GM19240 (cell line): ENCODE measurements around the gene AFTPH.
"Not testable (repeated sequence)": the region's sequence is repeated elsewhere in the genome, so short reads cannot be mapped to it uniquely, and the experiment has no call there.

Source experiments
- DNase-seq: peaks from one replicate; pipeline ENCODE4 v3.0.0; 2011; ENCODE audit warnings: low spot score; ENCODE audit not compliant: insufficient read length

Gene AFTPH

DNA sequence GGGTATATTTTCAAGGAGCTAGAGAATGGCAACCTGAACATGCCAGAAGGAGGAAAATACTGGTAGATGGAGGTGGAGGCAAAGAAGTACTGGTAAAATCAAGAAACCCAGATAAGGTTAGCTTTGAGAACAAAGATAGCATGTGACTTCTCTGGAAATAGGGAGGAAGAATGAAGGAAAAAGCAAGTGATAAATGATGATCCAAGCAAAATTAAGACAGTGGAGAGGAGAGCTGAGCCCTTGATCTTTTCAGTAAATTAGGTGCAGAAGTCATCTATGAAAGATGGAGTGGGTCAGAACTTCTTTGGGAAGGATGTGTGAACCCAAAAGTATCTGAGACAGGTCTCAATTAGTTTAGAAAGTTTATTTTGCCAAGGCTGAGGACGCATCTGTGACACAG, 25.7 kb upstream of the AFTPH start:
- no peak for DNase-seq

GRCh38 chr2:64500549-64500948, 23.6 kb upstream of the AFTPH start:
- DNase-seq, result no peak

DNA sequence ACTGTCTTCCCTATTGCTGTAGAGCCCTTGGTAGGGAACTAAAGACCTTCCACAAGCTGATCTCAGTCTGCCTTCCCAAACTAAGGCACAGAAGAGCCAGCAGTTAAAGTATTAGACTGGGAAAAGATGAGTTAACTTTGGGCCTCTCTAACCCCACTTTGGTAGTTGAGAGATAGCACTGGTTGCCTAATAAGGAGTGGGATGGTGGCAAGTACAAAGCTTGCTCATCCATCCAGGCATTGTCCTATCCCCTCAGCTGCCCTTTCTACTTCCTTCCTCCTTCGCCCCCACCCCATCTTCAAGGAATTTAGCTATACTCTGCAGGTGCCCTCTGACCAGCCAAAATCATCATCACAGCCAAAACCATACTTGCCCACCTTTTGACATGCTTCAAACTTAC, 22.2 kb upstream of the AFTPH start:
- DNase-seq, result no peak

DNA sequence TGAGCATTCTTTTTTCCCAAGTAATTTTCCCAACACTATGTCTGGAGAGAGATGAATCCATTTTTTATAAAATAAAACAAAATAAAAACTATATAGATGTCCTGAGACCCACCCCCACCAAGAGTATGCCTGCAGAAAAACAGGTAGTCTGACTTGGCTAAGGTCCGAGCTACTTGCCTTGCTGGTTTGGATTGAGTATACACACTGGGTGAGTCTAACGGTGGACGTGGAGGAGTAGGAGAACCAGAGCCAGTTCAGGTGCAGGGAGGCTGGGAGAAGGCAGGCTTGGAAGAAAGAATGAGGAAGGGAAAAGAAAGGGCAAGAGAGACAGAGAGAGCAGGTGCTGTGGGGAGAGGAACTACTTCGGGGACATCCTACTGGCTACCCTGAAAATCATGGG, 21.3 kb upstream of the AFTPH start:
- no peak for DNase-seq

DNA sequence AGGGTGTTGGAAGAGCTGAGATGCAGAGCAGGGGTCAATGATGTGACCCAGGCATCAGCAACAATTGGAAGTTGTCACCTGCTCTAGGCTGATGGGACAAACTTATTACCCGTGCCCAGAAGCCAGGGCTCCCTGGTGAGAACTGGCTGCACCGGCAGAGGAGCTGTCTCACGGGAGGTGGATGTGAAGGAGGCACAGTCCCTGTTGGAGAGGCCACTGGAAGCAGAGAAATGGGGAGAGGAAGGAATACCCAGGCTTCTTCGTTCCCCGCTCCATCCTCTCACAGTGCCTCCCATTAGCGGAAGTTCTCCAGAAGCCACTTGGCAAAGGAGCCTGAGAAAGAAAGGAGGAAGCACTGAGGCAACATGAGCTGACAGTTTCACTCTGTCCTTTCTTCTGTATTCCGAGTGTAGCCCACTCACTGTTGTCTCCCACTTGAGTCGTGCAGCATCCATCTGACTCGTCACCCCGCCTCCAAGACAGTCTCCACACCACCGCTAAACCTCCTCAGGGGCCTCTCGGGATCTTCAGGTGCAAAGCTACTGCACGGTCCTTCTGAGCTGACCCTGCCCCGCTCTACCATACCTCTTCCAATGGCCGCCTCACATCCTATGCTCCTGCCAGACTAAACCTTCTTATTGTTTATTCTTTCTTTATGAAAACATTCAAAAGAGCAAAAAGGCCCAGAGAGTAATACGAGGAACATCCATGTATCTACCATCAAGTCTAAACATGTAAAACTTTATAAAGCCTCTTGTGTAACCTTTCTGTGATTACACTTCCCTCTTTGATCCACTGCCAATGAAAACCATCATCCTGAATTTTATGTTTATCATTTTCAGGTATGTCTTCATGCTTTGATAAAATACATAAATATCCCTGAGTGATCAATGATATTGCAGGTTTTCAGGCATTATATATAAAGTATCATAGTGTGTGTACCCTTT, 19.1 kb upstream of the AFTPH start:
- DNase-seq, result no peak

DNA sequence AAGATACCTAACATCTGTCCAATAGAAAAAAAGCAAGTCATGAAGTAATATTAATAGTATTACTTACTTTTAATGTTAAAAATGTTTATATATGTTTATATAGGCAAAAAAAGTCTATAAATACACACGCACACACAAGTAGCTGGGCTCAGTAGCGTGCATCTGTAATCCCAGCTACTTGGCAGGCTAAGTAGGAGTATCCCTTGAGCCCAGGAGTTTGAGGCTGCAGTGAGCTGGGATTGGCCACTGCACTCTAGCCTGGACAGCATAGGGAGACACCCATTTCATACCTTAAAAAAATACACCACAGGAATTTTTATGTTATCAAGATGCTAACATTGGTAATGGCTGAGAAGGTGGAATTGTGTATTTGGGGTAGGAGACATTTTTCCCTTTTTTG, 17.4 kb upstream of the AFTPH start:
- no peak for DNase-seq

DNA sequence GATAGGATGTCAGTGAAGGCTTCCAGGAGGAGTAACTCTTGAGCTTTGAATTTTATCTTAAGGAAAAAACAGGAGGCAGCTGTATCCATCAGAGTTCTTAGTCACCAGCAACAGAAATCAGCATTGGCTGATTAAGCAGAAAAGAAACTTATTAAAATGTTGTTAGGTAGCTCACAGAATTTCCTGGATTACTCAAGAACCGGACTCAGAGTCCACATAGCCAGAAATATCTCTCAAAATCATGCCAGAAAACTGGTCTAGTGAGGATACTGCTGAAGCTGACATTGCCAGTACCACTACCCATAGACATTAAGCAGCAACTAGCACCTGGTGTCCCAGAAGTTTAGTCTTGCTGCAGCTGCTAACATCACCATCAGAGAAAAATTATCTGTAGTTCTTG, 10.1 kb upstream of the AFTPH start:
- no peak for DNase-seq

- DNase-seq, result no peak
Measured at GRCh38 chr2:64515086-64515485, 9.0 kb upstream of the AFTPH start.

DNA sequence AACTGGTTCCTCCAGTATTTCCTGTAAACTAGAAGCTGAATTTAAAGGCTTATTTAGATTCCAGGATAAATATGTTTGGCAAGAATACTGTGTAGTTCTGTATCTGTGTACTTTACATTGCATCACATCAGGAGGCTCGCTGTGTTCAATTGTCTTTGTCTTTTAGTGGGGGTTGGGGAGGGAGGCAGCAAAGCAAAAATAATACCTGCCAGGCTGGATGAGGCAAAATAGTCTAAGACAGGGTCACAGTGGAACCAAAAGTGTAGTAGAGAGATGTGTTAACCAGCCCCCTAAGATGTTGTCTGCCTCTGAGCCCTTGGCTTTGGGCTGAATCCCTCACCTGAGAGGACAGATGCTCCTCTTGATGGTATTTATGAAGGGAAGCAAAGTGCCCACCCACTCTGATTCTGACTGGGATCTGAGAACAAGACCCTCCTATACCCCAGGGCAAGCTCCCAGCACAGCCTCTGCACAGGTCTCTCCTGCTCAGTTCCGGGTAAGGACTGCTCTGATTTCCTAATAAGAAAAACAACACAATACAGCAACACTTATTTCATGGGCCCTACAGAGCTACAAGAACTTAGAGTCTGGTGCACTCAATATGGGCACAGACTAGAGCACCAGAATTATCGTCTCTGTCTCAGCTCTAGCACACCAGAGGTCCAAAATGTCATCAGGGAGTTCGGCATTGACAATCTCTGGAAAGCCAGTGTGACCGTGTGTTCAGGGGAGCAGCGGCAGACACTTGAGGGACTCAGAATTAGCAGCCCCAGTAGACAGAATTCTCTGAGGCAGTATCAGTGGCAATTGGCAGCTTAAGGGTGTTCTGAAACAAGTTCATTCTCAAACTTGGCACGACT, 7.2 kb upstream of the AFTPH start:
- DNase-seq, result no peak

GRCh38 chr2:64517511-64517884, 6.6 kb upstream of the AFTPH start:
- DNase-seq, result no peak

- DNase-seq, result peak; percentile 24
Measured at GRCh38 chr2:64522843-64523428, 1.2 kb upstream of the AFTPH start.

DNA sequence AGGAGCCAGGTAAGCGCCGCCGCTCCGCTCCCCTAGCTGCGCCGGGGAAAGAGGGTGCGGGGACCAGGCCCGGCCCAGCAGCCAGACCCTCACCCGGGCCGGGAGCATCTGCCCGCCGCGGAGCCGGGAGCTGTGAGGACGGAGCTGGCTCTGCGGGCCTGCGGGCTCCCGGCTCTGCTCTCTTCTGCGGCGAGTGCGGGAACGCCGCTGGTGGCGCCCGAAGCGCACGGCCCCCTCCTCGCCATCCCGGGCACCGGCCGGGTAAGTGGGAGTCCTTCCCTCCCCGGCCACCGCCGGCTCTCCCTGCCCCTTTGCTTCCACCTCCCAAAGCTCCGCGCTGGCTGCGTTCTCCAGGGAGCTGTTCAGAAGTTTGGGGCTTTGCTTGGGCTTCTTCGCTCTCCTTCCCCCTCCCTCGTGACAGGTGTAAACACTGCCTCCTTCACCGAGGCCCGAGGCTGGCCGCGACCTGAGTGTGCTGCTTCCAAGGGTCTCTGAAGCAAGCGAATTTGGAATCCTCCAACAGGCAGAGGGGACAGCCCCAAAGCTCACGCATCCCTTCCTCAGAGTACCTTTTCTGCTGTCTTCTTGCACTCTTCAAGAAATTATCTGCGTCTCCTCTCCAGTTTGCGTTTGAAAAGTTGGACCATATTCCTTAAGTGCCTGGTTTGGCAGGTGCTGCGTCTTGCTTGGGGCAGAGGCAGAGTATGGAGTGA, 632 bp downstream of the AFTPH start:
- DNase-seq, result no peak

DNA sequence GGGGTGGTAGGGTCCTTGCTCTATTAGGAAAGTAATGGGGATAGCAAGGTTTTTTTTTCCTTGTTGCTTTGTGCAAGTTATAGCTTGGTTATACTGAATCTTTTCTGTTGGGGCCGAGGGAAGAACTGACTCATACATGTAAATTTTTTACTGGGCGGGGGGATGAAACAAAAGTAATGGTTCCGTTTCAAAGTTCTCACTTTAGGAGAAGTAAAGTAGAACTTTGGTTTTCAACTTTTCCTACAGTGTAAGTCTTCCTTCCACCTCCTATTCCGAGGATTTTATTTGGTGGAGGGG, 1.1 kb downstream of the AFTPH start:
- DNase-seq, result no peak

GRCh38 chr2:64526034-64526433, 1.9 kb downstream of the AFTPH start:
- DNase-seq, result no peak

DNA sequence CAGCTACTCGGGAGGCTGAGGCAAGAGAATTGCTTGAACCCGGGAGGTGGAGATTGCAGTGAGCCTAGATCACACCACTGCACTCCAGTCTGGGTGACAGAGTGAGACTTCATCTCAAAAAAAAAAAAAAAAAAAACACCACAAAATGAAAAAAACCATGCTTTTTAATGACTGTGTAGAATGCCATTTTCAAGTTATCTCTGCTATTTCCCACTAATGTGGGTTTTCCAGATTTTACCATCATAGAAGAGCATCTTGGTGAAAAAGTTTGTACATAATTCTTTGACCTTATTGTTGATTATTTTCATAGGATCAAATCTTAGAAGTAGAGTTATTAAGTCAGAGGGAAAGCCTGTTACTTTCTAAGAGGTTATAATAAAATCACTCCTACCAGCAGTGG, 6.8 kb downstream of the AFTPH start:
- DNase-seq, result not testable (repeated sequence)

DNA sequence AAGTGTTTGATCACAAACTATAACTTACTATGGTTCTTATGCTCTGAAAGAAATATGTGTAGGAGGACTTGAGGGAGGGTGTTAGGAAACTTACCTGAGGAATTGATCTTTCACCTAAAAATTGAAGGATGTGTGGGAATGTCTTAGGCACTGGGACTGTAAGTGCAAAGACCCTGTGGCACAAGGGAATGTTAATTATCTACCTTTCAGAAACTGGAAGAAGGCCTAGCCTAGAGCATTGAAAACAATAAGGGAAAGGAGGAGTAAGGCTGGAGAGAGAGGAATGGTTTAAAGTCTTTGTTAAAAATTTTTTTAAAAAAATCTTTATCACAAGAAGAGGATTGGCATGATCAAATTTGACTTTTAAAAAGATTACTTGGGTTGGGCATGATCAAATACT, 7.9 kb downstream of the AFTPH start:
- no peak for DNase-seq

- no peak for DNase-seq
Measured at GRCh38 chr2:64533882-64534281, 9.8 kb downstream of the AFTPH start.

DNA sequence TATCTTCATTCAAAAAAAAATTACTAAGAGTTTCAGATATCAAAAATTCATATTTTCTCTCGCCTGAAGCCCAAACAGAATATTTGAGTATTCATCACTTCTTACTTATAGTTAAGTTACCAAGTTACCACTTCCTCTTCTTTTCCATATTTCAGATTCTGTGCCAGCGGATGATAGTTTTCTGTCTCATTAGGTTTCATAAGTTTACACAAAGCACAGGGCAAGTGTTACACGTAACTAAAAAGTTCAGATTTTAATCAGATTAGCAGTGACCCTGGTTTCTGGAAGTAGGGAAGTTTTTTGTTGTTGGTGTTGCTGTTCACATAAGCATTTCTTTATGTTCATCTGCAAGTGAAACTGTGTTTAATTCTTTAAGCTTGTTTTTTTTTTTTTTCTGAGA, 10.2 kb downstream of the AFTPH start:
- no peak for DNase-seq

- no peak for DNase-seq
Measured at GRCh38 chr2:64535024-64535423, 10.9 kb downstream of the AFTPH start.

DNA sequence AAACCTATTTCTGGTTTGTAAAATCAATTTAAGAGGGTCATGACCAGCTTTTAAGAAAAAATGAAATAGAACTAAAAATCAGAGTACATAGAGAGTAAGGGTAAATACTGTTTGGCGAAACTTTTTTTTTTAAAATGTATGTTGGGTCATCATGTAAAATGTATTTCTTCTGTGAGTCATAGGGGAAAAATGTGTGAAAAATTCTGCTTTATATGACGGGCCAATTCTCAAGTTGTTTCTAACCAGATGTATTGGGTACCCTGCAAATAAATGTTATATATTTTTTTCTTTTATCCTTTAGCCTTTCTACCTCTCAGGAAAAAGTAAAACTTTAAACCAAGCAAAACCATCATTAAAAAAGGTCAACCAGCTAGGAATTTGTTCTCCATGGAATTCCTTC, 13.9 kb downstream of the AFTPH start:
- DNase-seq, result no peak

DNA sequence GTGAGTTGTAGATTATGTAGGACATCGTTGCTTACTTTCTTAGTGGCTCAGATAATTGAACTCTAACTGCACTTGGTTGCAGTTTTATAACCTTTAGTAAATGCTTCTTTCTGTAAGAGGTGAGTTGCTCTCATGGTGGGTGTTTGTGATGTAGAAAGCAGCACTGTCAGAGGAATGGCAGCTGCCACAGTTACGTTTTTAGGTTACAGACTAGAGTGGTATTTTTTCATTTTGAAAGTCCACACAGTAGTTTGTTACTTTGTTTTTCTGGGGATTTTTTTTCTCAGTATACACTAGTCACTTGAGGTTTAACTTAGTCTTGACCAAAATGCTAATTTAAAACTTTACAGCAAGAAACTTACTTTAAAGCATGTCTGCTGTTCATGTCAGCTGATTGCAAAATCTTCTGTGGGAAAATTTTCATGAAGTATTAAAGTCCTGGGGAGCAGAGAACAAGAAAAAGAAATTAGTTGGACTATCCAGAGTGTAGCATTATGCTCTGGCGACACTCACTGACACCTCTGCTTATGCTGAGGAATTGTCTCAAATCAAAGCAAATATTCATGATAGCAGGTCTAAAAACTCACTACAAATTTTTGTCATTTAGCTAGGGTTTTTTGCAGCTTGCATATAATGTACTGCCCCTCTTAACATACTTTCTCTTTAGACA, 14.8 kb downstream of the AFTPH start:
- no peak for DNase-seq
